OCI-LY3 (cell line): Measurements from ENCODE around the gene LDB3.

Source experiments
- H2AFZ ChIP-seq: fragments of 200-600, 300-600 bp; shearing (Covaris generic); 2 replicates; pipeline ENCODE4 v1.6.0; 2014; ENCODE audit warnings: antibody characterized with exemption, low read depth, low read length
- H3K27ac ChIP-seq: fragments of 200-600, 300-600 bp; sonication (generic); 2 replicates; pipeline ENCODE4 v1.5.1; 2014; ENCODE audit warnings: mild to moderate bottlenecking, low read length, moderate library complexity, mixed read lengths
- H3K27me3 ChIP-seq: fragments of 200-600, 300-600 bp; sonication (generic); 2 replicates; pipeline ENCODE4 v1.6.1; 2014; ENCODE audit warnings: low read depth, low read length, mixed read lengths
- H3K36me3 ChIP-seq: fragments of 200-600, 300-600 bp; sonication (generic); replicated peaks from 2 replicates; pipeline ENCODE3; 2014; ENCODE audit warnings: low read depth, low read length, mixed read lengths
- H3K4me1 ChIP-seq: fragments of 300-600, 200-600 bp; sonication (generic); 2 replicates; pipeline ENCODE4 v1.6.1; 2014; ENCODE audit warnings: low read length, mixed read lengths
- H3K4me2 ChIP-seq: fragments of 200-600, 300-600 bp; sonication (generic); 2 replicates; pipeline ENCODE4 v1.6.1; 2014; ENCODE audit warnings: low read length, mixed read lengths
- H3K4me3 ChIP-seq: fragments of 300-600, 200-600 bp; sonication (generic); 2 replicates; pipeline ENCODE4 v1.5.1; 2014; ENCODE audit warnings: antibody characterized with exemption, mild to moderate bottlenecking, low read length, moderate library complexity
- H3K79me2 ChIP-seq: fragments of 300-600, 200-600 bp; shearing (Covaris generic); 2 replicates; pipeline ENCODE4 v1.6.1; 2014; ENCODE audit warnings: mild to moderate bottlenecking, low read length, mixed read lengths
- H3K9ac ChIP-seq: fragments of 300-600, 200-600 bp; shearing (Covaris generic); 2 replicates; pipeline ENCODE4 v1.6.0; 2014; ENCODE audit warnings: mild to moderate bottlenecking, low read length, moderate library complexity
- H3K9me3 ChIP-seq: fragments of 200-600, 300-600 bp; shearing (Covaris generic); 2 replicates; pipeline ENCODE4 v1.6.1; 2014; ENCODE audit warnings: low read length, mixed read lengths; ENCODE audit not compliant: insufficient read depth
- H4K20me1 ChIP-seq: fragments of 200-600, 300-600 bp; sonication (generic); 2 replicates; pipeline ENCODE4 v1.6.1; 2016; ENCODE audit warnings: low read length, mixed read lengths; ENCODE audit not compliant: insufficient read depth
- CTCF ChIP-seq: fragments of 200-600, 300-600 bp; sonication (generic); IDR thresholded peaks from 2 replicates; pipeline ENCODE4 v1.5.1; 2014; ENCODE audit warnings: antibody characterized with exemption, low read length, low read depth
- EZH2phosphoT487 ChIP-seq: fragments of 200-600 bp; shearing (Covaris generic); IDR thresholded peaks from 2 replicates; pipeline ENCODE4 v1.6.1; 2018; ENCODE audit warnings: antibody characterized with exemption, mixed run types, low read depth

The LDB3 gene

GRCh38 chr10:86724445-86724844 is 56.1 kb downstream of the LDB3 start:
- Histone ChIP-seq H3K4me1 (no peaks in the 10 kb centered on the region), H3K36me3 (no peaks in the 10 kb centered on the region), H3K79me2 (no peaks in the 10 kb centered on the region), H3K4me3 (no peak overlapping the region), H2AFZ (no peak overlapping the region), H3K4me2 (no peak overlapping the region), H3K9me3 (no peaks in the 10 kb centered on the region), H4K20me1 (no peaks in the 10 kb centered on the region), H3K9ac (no peak overlapping the region), H3K27me3 (no peaks in the 10 kb centered on the region), H3K27ac (no peak overlapping the region)
- TF ChIP-seq CTCF, result no peak
- TF ChIP-seq EZH2phosphoT487, result no peak

- no peak overlapping the region for H3K27ac ChIP-seq
- no peak for TF ChIP-seq EZH2phosphoT487
- TF ChIP-seq CTCF, result no peak
- H4K20me1 ChIP-seq, result no peaks in the 10 kb centered on the region
- H3K27me3 ChIP-seq, result no peaks in the 10 kb centered on the region
- no peaks in the 10 kb centered on the region for H3K4me1 ChIP-seq
- no peaks in the 10 kb centered on the region for H3K79me2 ChIP-seq
- H3K4me2 ChIP-seq, result no peak overlapping the region
- no peak overlapping the region for H3K4me3 ChIP-seq
- H3K9ac ChIP-seq, result no peak overlapping the region
- H2AFZ ChIP-seq, result no peak overlapping the region
- H3K36me3 ChIP-seq, result no peaks in the 10 kb centered on the region
- H3K9me3 ChIP-seq, result no peaks in the 10 kb centered on the region
These were observed 57.8 kb downstream of the LDB3 start for GRCh38 chr10:86725980-86726676.

- no peaks in the 10 kb centered on the region for H3K4me1 ChIP-seq
- no peak for TF ChIP-seq CTCF
- no peak for TF ChIP-seq EZH2phosphoT487
- H3K4me2 ChIP-seq, result no peak overlapping the region
- H3K27me3 ChIP-seq, result no peaks in the 10 kb centered on the region
- H3K36me3 ChIP-seq, result no peaks in the 10 kb centered on the region
- H3K9me3 ChIP-seq, result no peaks in the 10 kb centered on the region
- H4K20me1 ChIP-seq, result no peaks in the 10 kb centered on the region
- H3K4me3 ChIP-seq, result no peak overlapping the region
- no peak overlapping the region for H3K27ac ChIP-seq
- no peak overlapping the region for H3K9ac ChIP-seq
- no peak overlapping the region for H2AFZ ChIP-seq
- no peaks in the 10 kb centered on the region for H3K79me2 ChIP-seq
These were observed 58.3 kb downstream of the LDB3 start for GRCh38 chr10:86726677-86726999.

- no peaks in the 10 kb centered on the region for H3K27me3 ChIP-seq
- H3K9ac ChIP-seq, result no peak overlapping the region
- H3K79me2 ChIP-seq, result no peaks in the 10 kb centered on the region
- no peak overlapping the region for H3K27ac ChIP-seq
- H3K4me2 ChIP-seq, result no peak overlapping the region
- H2AFZ ChIP-seq, result no peak overlapping the region
- no peaks in the 10 kb centered on the region for H3K36me3 ChIP-seq
- no peaks in the 10 kb centered on the region for H3K4me1 ChIP-seq
- no peak for TF ChIP-seq CTCF
- no peak for TF ChIP-seq EZH2phosphoT487
- no peaks in the 10 kb centered on the region for H4K20me1 ChIP-seq
- H3K4me3 ChIP-seq, result no peak overlapping the region
- no peaks in the 10 kb centered on the region for H3K9me3 ChIP-seq
These were observed 59.2 kb downstream of the LDB3 start for GRCh38 chr10:86727470-86727869.
